Thyroid gland (tissue), 4 donors: ENCODE data around the gene ASPRV1.

Experiments
- CTCF ChIP-seq, 6 experiments: fragments of 200-600 bp in 3 of 6; fragments of 450-650 bp in 3 of 6; sonication (generic) in 3 of 6; IDR thresholded peaks; one replicate each; pipeline ENCODE4 v1.5.1; 2016 to 2019; ENCODE audit warnings: antibody characterized with exemption in 6 of 6, mild to moderate bottlenecking in 2 of 6, inconsistent platforms in 1 of 6, moderate library complexity in 1 of 6
- POLR2A ChIP-seq, 2 donors: fragments of 450-650 bp; IDR thresholded peaks; one replicate each; pipeline ENCODE4 v1.6.1; 2017; ENCODE audit warnings: antibody characterized with exemption in 2 of 2, mild to moderate bottlenecking in 2 of 2, moderate library complexity in 1 of 2

- no peak for TF ChIP-seq CTCF (IDR thresholded peaks at IDR 0.05)
- TF ChIP-seq POLR2A (IDR thresholded peaks at IDR 0.05): no peak
Observed at GRCh38 chr2:69989441-69990105, 28.1 kb upstream of the ASPRV1 start.
